IPS DF 4.7 (cell line): ENCODE data around the gene GPR137B.

Source experiments
- DNase-seq: peaks from one replicate; pipeline ENCODE4 v3.0.0-alpha.2; 2013; ENCODE audit warnings: low spot score; ENCODE audit errors: extremely low read depth

The GPR137B gene

GRCh38 chr1:236253918-236254637, 111.7 kb downstream of the GPR137B start:
- no peak for DNase-seq

DNA sequence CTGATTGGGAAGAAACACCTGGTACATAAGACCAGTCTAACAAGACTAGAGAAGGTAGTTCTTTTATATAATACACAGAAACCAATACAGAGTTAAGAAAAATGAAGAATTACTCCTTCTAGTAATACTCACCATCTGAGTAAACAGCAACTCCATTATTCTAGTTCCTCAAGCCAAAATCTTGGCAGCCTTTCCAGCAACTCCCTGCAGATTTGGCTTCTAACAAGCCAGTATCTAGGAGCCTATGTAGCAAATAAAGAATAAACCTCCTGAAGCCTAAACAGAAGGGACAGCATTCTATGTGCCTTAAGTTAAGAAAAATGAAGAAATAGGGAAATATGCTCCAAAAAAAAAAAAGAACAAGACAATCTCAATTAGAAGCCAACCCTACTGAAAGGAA, 114.9 kb downstream of the GPR137B start:
- DNase-seq, result no peak

DNA sequence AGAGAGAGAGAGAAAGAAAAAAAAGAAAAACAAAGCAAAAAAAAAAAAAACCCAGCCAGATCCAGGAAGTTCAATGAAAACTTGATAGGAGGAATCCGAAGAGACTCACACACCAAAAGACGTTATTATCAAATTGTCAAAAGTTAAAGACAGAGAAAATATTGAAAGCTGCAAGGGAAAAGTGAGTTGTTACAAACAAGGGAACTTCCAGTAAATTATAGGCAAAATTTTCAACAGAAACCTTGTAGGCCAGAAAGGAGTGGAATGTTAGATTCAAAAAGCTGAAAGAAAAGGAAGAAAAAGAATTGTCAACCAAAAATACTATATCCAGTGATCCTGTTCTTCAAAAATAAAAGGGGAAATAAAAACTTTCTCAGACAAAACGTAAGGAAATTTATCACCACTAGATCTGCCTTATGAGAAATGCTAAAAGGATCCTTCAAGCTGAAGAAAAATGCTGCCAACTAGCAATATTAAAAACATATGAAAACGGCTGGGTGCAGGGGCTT, 115.8 kb downstream of the GPR137B start:
- DNase-seq, result no peak
